HG02588 (cell line): Measurements from ENCODE around the gene KAZN.

Experiments
- ATAC-seq: cut with Tn5 transposase; IDR thresholded peaks from one replicate; pipeline ENCODE4 v1.9.1; 2021; ENCODE audit warnings: mild to moderate bottlenecking, moderate library complexity; ENCODE audit not compliant: unreplicated experiment

KAZN gene

GRCh38 chr1:14897997-14898645, 299.6 kb downstream of the KAZN start:
- no peak for ATAC-seq

- no peak for ATAC-seq
Observed at GRCh38 chr1:14899686-14900085, 301.2 kb downstream of the KAZN start.

- no peak for ATAC-seq
Observed at GRCh38 chr1:14901371-14901954, 303.0 kb downstream of the KAZN start.

- ATAC-seq = no peak
Observed at GRCh38 chr1:14903922-14904321, 305.4 kb downstream of the KAZN start.

- ATAC-seq = no peak
Observed at GRCh38 chr1:14906665-14907064, 308.2 kb downstream of the KAZN start.

GRCh38 chr1:14907416-14907815, 308.9 kb downstream of the KAZN start:
- no peak for ATAC-seq

- no peak for ATAC-seq
Observed at GRCh38 chr1:14909273-14909672, 310.8 kb downstream of the KAZN start.

- ATAC-seq = no peak
Observed at GRCh38 chr1:14909920-14910460, 311.5 kb downstream of the KAZN start.

- ATAC-seq = no peak
Observed at GRCh38 chr1:14910984-14911721, 312.7 kb downstream of the KAZN start.

- ATAC-seq = no peak
Observed at GRCh38 chr1:14912839-14913481, 314.5 kb downstream of the KAZN start.

GRCh38 chr1:14913482-14914177, 315.1 kb downstream of the KAZN start:
- no peak for ATAC-seq

- ATAC-seq = no peak
Observed at GRCh38 chr1:14914351-14914988, 316.0 kb downstream of the KAZN start.

GRCh38 chr1:14915356-14916054, 317.0 kb downstream of the KAZN start:
- no peak for ATAC-seq

GRCh38 chr1:14919289-14919688, 320.8 kb downstream of the KAZN start:
- no peak for ATAC-seq

- ATAC-seq = no peak
Observed at GRCh38 chr1:14919751-14920150, 321.3 kb downstream of the KAZN start.

- no peak for ATAC-seq
Observed at GRCh38 chr1:14921057-14921456, 322.6 kb downstream of the KAZN start.

- no peak for ATAC-seq
Observed at GRCh38 chr1:14922942-14923726, 324.6 kb downstream of the KAZN start.

- ATAC-seq = no peak
Observed at GRCh38 chr1:14923727-14924452, 325.4 kb downstream of the KAZN start.
